H9 (cell line): ENCODE data around the gene ATXN7L3B. TPM values are rescaled to one million over a fixed set of nuclear protein-coding genes. Genes with fewer than 3 reads are reported as not detected.

Experiments used
- DNase-seq: peaks from one replicate; pipeline ENCODE4 v3.0.0-alpha.2; 2017
- H2AFZ ChIP-seq: one replicate; pipeline ENCODE4 v1.6.1; 2013; ENCODE audit warnings: mild to moderate bottlenecking, low read length, control low read depth, moderate library complexity
- H2AK5ac ChIP-seq: 2 replicates; pipeline ENCODE4 v1.6.1; 2013; ENCODE audit warnings: low read length, control low read depth, mixed read lengths; ENCODE audit not compliant: insufficient read length
- H2BK120ac ChIP-seq: one replicate; pipeline ENCODE4 v1.6.1; 2013; ENCODE audit warnings: low read depth, mild to moderate bottlenecking, low read length, control low read depth, inconsistent platforms; ENCODE audit not compliant: poor library complexity, severe bottlenecking
- H2BK12ac ChIP-seq: 2 replicates; pipeline ENCODE4 v1.6.1; 2013; ENCODE audit warnings: low read length, control low read depth, mixed read lengths, low read depth; ENCODE audit not compliant: insufficient read length
- H2BK15ac ChIP-seq: 2 replicates; pipeline ENCODE4 v1.6.1; 2013; ENCODE audit warnings: low read depth, low read length, control low read depth
- H2BK20ac ChIP-seq: one replicate; pipeline ENCODE4 v1.6.1; 2013; ENCODE audit warnings: low read depth, mild to moderate bottlenecking, low read length, control low read depth, inconsistent platforms; ENCODE audit not compliant: poor library complexity, severe bottlenecking
- H2BK5ac ChIP-seq: 2 replicates; pipeline ENCODE4 v1.6.1; 2013; ENCODE audit warnings: low read length, control low read depth, mixed read lengths; ENCODE audit not compliant: insufficient read length
- H3K14ac ChIP-seq: 2 replicates; pipeline ENCODE4 v1.6.1; 2013; ENCODE audit warnings: low read length, control low read depth; ENCODE audit not compliant: insufficient read depth
- H3K18ac ChIP-seq: 2 replicates; pipeline ENCODE4 v1.6.1; 2013; ENCODE audit warnings: low read depth, mild to moderate bottlenecking, mixed read lengths, low read length, control low read depth; ENCODE audit not compliant: insufficient read length
- H3K23ac ChIP-seq: 2 replicates; pipeline ENCODE4 v1.6.1; 2013; ENCODE audit warnings: low read length, control low read depth, mixed read lengths, low read depth; ENCODE audit not compliant: insufficient read length
- H3K23me2 ChIP-seq: 2 replicates; pipeline ENCODE4 v1.6.1; 2013; ENCODE audit warnings: low read depth, mild to moderate bottlenecking, mixed read lengths, low read length, control low read depth; ENCODE audit not compliant: insufficient read length, poor library complexity, severe bottlenecking
- H3K27ac ChIP-seq: 2 replicates; pipeline ENCODE4 v1.5.1; 2013; ENCODE audit warnings: low read length, control low read depth, mixed read lengths, low read depth; ENCODE audit not compliant: insufficient read length
- H3K27me3 ChIP-seq: 2 replicates; pipeline ENCODE4 v1.6.1; 2013; ENCODE audit warnings: low read length, control low read depth, inconsistent platforms; ENCODE audit not compliant: insufficient read depth
- H3K4ac ChIP-seq: 2 replicates; pipeline ENCODE4 v1.6.1; 2013; ENCODE audit warnings: low read depth, mild to moderate bottlenecking, control low read depth, inconsistent platforms, low read length, moderate library complexity
- H3K4me1 ChIP-seq: 2 replicates; pipeline ENCODE4 v1.6.1; 2013; ENCODE audit warnings: low read length, control low read depth, inconsistent platforms; ENCODE audit not compliant: insufficient read depth
- H3K4me2 ChIP-seq: 2 replicates; pipeline ENCODE4 v1.6.1; 2013; ENCODE audit warnings: low read length, control low read depth, mixed read lengths; ENCODE audit not compliant: insufficient read length, insufficient read depth
- H3K56ac ChIP-seq: 2 replicates; pipeline ENCODE4 v1.6.1; 2013; ENCODE audit warnings: low read depth, mild to moderate bottlenecking, mixed read lengths, low read length, control low read depth; ENCODE audit not compliant: insufficient read length
- H3K79me1 ChIP-seq: 2 replicates; pipeline ENCODE4 v1.6.1; 2013; ENCODE audit warnings: low read depth, mild to moderate bottlenecking, moderate library complexity, low read length, control low read depth, inconsistent platforms; ENCODE audit not compliant: insufficient read depth, poor library complexity, severe bottlenecking
- H3K79me2 ChIP-seq: 2 replicates; pipeline ENCODE4 v1.6.1; 2013; ENCODE audit warnings: low read length, control low read depth, inconsistent platforms; ENCODE audit not compliant: insufficient read depth
- H3K9ac ChIP-seq: 2 replicates; pipeline ENCODE4 v1.6.1; 2013; ENCODE audit warnings: low read length, control low read depth, mixed read lengths; ENCODE audit not compliant: insufficient read length; ENCODE audit errors: extremely low read depth
- H3K9me3 ChIP-seq: one replicate; pipeline ENCODE4 v1.6.1; 2013; ENCODE audit warnings: low read depth, low read length, inconsistent platforms; ENCODE audit not compliant: control insufficient read depth
- H3T11ph ChIP-seq: one replicate; pipeline ENCODE4 v1.6.1; 2013; ENCODE audit warnings: mild to moderate bottlenecking, low read length, control low read depth, inconsistent platforms
- H4K20me1 ChIP-seq: one replicate; pipeline ENCODE4 v1.6.1; 2013; ENCODE audit not compliant: control insufficient read depth, insufficient read length, insufficient read depth
- H4K5ac ChIP-seq: 2 replicates; pipeline ENCODE4 v1.6.1; 2013; ENCODE audit warnings: low read depth, mild to moderate bottlenecking, mixed read lengths, low read length, control low read depth; ENCODE audit not compliant: insufficient read length
- H4K8ac ChIP-seq: replicated peaks from 2 replicates; pipeline ENCODE4 v1.6.1; 2013; ENCODE audit warnings: low read length, control low read depth, mixed read lengths, low read depth; ENCODE audit not compliant: insufficient read length
- H4K91ac ChIP-seq: 2 replicates; pipeline ENCODE4 v1.6.1; 2013; ENCODE audit warnings: low read depth, mild to moderate bottlenecking, moderate library complexity, mixed read lengths, low read length, control low read depth; ENCODE audit not compliant: insufficient read length
- H3K27ac Mint-ChIP-seq, 3 experiments: 2 replicates in 2 of 3; 3 replicates in 1 of 3; pipeline ENCODE4 v1.8.0; 2020 to 2021; ENCODE audit warnings: mixed read lengths in 3 of 3, mild to moderate bottlenecking in 1 of 3, moderate library complexity in 1 of 3
- H3K27me3 Mint-ChIP-seq: 2 replicates; pipeline ENCODE4 v1.8.0; 2021; ENCODE audit warnings: low read depth, mild to moderate bottlenecking, moderate library complexity, mixed read lengths
- H3K36me3 Mint-ChIP-seq, 3 experiments: 2 replicates in 2 of 3; 3 replicates in 1 of 3; pipeline ENCODE4 v1.8.0; 2020 to 2021; ENCODE audit warnings: low read depth in 3 of 3, mixed read lengths in 3 of 3; ENCODE audit not compliant: insufficient read depth in 1 of 3
- H3K4me1 Mint-ChIP-seq, 2 experiments: 2 replicates each; pipeline ENCODE4 v1.8.0; 2020; ENCODE audit warnings: mixed read lengths in 2 of 2
- H3K4me3 Mint-ChIP-seq, 2 experiments: 2 replicates in 1 of 2; 3 replicates in 1 of 2; pipeline ENCODE4 v1.8.0; 2020 to 2021; ENCODE audit warnings: mild to moderate bottlenecking in 2 of 2, mixed read lengths in 2 of 2, moderate library complexity in 1 of 2
- H3K9me3 Mint-ChIP-seq, 2 experiments: 2 replicates in 1 of 2; 3 replicates in 1 of 2; pipeline ENCODE4 v1.8.0; 2020; ENCODE audit warnings: mild to moderate bottlenecking in 2 of 2, mixed read lengths in 2 of 2, moderate library complexity in 1 of 2
- WGBS: extraction: QIAGEN DNeasy Blood & Tissue Kit; methylation state at CpG from one replicate; pipeline ENCODE4 v1.1.7; 2013; ENCODE audit warnings: missing lambda C conversion rate, low lambda C conversion rate, mixed read lengths; ENCODE audit not compliant: insufficient read length; ENCODE audit errors: extremely low coverage; 5-methylcytosine and 5-hydroxymethylcytosine counted together
- total RNA-seq: library from RNA; stranded (reverse); gene quantifications from 2 replicates; pipeline ENCODE4 v1.2.1, GENCODE V29; 2021
- TF ChIP-seq, protein P1 (sequence below): fragments of 200-600 bp; sonication (generic); conservative IDR thresholded peaks from 3 replicates; pipeline ENCODE4 v1.8.0; 2021; ENCODE audit warnings: antibody characterized with exemption, mild to moderate bottlenecking

Gene ATXN7L3B
- total RNA-seq, 1 experiment from 2014 or later: 35.3 TPM

DNA sequence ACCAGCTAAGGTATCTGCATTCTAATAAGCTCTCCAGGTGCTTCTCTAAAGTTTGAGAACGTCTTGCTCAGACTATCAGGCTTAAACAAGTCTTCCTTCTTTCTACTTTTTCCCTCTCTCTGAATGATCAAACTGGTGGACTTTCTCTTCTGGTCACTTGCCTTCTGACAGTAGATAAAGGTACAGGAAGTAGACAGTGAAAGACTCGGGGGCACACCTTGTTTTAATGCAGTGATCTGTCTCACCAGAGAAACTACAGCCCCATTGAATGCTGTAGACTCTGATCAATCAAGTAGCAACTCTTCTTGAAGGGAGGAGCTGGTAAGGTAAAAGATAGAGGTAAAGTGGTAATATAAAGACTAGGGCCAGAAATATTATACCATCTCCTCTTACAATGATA is 48.1 kb upstream of the ATXN7L3B start:
- WGBS: no CpG with 5 or more reads among the region's 2 CpGs
- H3K27me3 Mint-ChIP-seq: no peaks in the 10 kb centered on the region

More for the DNA sequence above, 48.1 kb upstream of the ATXN7L3B start:
- no peak overlapping the region for H2BK12ac ChIP-seq
- Mint-ChIP-seq H3K36me3 (no peaks in the 10 kb centered on the region), H3K4me3 (no peak overlapping the region), H3K27ac (no peak overlapping the region), H3K4me1 (peaks cover 5 to 9% of the 10 kb centered on the region in 2 experiments), H3K9me3 (no peaks in the 10 kb centered on the region)
- H3K56ac ChIP-seq: no peak overlapping the region
- TF ChIP-seq, protein P1, sequence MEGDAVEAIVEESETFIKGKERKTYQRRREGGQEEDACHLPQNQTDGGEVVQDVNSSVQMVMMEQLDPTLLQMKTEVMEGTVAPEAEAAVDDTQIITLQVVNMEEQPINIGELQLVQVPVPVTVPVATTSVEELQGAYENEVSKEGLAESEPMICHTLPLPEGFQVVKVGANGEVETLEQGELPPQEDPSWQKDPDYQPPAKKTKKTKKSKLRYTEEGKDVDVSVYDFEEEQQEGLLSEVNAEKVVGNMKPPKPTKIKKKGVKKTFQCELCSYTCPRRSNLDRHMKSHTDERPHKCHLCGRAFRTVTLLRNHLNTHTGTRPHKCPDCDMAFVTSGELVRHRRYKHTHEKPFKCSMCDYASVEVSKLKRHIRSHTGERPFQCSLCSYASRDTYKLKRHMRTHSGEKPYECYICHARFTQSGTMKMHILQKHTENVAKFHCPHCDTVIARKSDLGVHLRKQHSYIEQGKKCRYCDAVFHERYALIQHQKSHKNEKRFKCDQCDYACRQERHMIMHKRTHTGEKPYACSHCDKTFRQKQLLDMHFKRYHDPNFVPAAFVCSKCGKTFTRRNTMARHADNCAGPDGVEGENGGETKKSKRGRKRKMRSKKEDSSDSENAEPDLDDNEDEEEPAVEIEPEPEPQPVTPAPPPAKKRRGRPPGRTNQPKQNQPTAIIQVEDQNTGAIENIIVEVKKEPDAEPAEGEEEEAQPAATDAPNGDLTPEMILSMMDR: no peak
- H3K27me3 ChIP-seq: no peaks in the 10 kb centered on the region
- no peak overlapping the region for H3K18ac ChIP-seq
- DNase-seq: no peak
- no peak overlapping the region for H3K4me2 ChIP-seq
- no peaks in the 10 kb centered on the region; the same call in 1 of the 2 replicates for H3K4me1 ChIP-seq
- H2AK5ac ChIP-seq: no peak overlapping the region
- H4K5ac ChIP-seq: no peak overlapping the region
- H3K27ac ChIP-seq: no peak overlapping the region
- H3K9ac ChIP-seq: no peak overlapping the region
- H3K79me1 ChIP-seq: no peaks in the 10 kb centered on the region
- no peak overlapping the region for H3K23ac ChIP-seq
- H3K23me2 ChIP-seq: no peaks in the 10 kb centered on the region
- no peak overlapping the region for H4K8ac ChIP-seq
- H3K14ac ChIP-seq: no peak overlapping the region
- no peak overlapping the region for H2BK20ac ChIP-seq
- H3T11ph ChIP-seq: no peak overlapping the region
- H2BK15ac ChIP-seq: no peak overlapping the region; the same call in 1 of the 2 replicates
- no peak overlapping the region for H4K91ac ChIP-seq
- H3K79me2 ChIP-seq: no peaks in the 10 kb centered on the region
- H4K20me1 ChIP-seq: no peaks in the 10 kb centered on the region
- H2BK120ac ChIP-seq: no peak overlapping the region
- no peaks in the 10 kb centered on the region for H3K9me3 ChIP-seq
- no peak overlapping the region for H2AFZ ChIP-seq
- H3K4ac ChIP-seq: no peak overlapping the region
- no peak overlapping the region for H2BK5ac ChIP-seq
